Suprapubic skin (tissue), 4 donors: ENCODE measurements around the gene EPHA6.

Experiments used
- POLR2A ChIP-seq, 2 donors: fragments of 450-650 bp; IDR thresholded peaks; one replicate each; pipeline ENCODE4 v1.6.1; 2017; ENCODE audit warnings: antibody characterized with exemption in 2 of 2, mild to moderate bottlenecking in 2 of 2, moderate library complexity in 2 of 2
- POLR2AphosphoS5 ChIP-seq, 3 donors: sonication (generic); formaldehyde crosslinking; IDR thresholded peaks; one replicate each; pipeline ENCODE4 v1.6.1; 2017; ENCODE audit warnings: antibody characterized with exemption in 3 of 3
- TF ChIP-seq, protein P1 (sequence below), 2 donors: fragments of 200-600 bp in 1 of 2; fragments of 450-650 bp in 1 of 2; sonication (generic) in 1 of 2; IDR thresholded peaks; one replicate each; pipeline ENCODE4 v1.5.1; 2016 to 2019; ENCODE audit warnings: antibody characterized with exemption in 2 of 2, mild to moderate bottlenecking in 1 of 2, moderate library complexity in 1 of 2

DNA sequence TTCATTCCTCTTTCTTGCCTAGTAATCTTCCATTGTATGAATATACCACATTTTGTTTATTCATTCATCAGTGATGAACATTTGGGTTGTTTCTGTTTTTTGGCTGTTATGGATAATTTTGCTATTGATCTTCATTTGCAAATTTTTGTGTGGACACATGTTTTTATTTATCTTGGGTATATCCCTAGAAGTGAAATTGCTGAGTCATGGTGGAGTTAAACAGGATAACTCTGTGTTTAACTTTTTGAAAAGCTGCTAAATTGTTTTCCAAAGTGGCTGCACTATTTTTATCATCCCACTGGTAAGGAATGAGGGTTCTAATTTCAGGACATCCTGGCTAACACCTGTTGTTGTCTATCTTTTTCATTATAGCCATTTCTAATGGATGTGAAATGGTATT, 875.6 kb downstream of the EPHA6 start:
- TF ChIP-seq, protein P1, sequence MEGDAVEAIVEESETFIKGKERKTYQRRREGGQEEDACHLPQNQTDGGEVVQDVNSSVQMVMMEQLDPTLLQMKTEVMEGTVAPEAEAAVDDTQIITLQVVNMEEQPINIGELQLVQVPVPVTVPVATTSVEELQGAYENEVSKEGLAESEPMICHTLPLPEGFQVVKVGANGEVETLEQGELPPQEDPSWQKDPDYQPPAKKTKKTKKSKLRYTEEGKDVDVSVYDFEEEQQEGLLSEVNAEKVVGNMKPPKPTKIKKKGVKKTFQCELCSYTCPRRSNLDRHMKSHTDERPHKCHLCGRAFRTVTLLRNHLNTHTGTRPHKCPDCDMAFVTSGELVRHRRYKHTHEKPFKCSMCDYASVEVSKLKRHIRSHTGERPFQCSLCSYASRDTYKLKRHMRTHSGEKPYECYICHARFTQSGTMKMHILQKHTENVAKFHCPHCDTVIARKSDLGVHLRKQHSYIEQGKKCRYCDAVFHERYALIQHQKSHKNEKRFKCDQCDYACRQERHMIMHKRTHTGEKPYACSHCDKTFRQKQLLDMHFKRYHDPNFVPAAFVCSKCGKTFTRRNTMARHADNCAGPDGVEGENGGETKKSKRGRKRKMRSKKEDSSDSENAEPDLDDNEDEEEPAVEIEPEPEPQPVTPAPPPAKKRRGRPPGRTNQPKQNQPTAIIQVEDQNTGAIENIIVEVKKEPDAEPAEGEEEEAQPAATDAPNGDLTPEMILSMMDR (IDR thresholded peaks at IDR 0.05) = no peak
- TF ChIP-seq POLR2A (IDR thresholded peaks at IDR 0.05) (no peak), POLR2AphosphoS5 (IDR thresholded peaks at IDR 0.05) (no peak)
